HG02678 (cell line): ENCODE measurements around the gene CCDC40.
"Not testable (repeated sequence)": the region's sequence is repeated elsewhere in the genome, so short reads cannot be mapped to it uniquely, and the experiment has no call there.

ENCODE experiments used
- ATAC-seq: cut with Tn5 transposase; IDR thresholded peaks from one replicate; pipeline ENCODE4 v1.9.1; 2021; ENCODE audit warnings: mild to moderate bottlenecking, moderate library complexity; ENCODE audit not compliant: unreplicated experiment

CCDC40 gene

DNA sequence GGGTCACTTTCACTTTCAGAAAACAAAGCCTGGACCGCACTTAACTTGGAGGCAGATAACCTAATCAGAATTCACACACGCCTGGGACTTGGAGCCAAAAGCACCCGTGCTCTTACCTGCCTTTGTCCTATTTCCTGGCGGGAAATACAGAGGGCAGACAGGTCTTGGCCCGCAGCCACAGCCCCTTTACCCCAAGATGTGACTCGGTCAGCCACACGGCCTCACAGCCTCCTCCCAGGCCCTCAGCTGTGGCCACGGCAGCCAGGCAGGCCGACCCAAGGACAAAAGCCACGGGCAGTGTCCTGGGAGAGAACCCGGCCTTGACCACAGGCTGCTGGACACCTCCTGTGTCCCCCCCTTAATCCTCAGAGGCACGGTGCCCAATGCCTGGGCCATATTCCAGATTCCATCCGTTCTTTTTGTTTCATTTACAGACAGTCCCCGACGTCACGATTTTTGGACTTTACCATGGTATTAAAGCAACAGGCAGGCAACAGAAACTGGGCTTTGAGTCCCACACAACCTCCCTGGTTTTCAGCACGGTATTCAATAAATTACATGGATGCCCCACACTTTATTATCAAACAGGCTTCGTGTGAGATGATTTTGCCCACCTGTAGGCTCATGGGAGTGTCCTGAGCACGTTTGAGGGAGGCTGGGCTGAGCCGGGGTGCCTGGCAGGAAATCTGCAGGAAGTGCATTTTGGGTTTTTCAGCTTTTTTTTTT, 34.8 kb downstream of the CCDC40 start:
- no peak for ATAC-seq

DNA sequence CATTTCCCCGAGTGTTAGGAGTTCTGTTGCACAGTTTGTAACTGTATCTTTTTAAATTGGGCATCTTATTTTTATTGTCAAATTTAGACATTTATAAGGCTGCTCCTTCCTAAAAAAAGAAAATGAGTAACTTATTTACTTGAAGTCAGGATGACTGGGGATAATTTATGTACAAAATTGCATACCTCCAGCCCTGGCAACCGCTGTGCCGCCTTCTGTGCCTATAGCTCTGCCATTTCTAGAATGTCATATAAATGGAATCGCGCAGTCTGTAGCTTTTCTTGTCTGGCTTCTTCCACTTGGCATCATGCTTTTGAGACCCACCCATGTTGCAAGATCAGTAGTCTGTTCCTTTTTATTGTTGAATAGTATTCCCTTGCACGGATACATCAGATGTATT, 36.0 kb downstream of the CCDC40 start:
- ATAC-seq: no peak

DNA sequence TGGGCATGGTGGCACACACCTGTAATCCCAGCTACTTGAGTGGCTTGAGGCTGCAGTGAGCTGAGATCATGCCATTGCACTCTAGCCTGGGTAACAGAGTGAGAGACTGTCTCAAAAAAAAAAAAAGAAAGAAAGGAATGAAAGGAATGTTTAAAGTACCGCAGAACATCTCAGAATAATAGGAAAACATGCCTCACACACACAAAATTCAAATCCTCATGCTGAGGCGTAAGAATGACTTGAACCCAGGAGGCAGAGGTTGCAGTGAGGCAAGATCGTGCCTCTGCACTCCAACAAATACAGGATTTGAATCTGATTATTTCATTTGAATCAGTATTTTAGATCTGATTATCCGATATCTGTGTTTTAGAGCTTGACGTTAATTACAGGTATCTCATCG, 43.6 kb downstream of the CCDC40 start:
- ATAC-seq: no peak

DNA sequence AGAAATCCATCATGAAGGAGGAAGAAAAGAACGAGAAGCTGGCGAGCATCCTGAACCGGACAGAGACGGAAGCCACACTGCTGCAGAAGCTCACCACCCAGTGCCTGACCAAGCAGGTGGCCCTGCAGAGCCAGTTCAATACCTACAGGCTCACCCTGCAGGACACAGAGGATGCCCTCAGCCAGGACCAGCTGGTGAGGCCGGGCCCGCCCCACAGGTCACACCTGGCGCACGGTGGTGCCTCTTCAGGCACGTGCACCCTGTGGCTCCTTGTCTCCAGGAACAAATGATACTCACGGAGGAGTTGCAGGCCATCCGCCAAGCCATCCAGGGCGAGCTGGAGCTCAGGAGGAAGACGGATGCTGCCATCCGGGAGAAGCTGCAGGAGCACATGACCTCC, 45.2 kb downstream of the CCDC40 start:
- ATAC-seq: no peak

DNA sequence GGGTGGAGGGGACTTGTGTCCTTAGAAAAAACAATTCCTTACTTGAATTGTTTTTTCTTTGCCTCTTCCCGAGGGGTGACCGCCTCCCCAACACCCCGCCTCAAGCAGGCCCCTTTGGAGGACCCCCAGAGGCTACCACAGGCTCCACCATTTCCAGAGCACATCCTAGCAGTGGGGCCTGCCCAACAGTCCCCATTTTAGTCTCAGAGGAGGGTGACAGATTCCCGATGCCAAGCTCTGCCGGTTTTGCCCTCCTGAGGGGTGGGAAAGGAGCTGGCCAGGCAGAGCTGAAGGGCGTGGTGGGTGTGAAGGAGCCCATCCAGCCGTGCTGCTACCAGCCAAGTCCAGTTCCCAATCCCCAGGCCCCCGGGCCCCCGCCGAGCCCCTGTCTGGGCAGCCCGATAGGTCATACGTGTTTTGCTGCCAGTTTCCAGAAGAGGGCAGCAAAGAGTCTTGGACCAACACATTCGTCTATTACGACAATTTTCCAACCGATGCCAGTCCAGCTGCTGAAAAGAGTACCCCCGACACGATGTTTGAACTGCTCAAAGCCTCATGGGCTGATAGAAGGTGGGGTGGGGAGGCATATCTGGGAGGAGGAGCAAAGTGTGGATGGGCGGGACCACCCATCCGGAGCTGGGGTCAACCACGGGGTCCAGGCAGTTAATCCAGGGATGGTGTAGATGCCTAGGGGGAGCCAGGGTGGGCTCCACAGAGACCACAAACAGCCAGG, 46.1 kb downstream of the CCDC40 start:
- no peak for ATAC-seq

DNA sequence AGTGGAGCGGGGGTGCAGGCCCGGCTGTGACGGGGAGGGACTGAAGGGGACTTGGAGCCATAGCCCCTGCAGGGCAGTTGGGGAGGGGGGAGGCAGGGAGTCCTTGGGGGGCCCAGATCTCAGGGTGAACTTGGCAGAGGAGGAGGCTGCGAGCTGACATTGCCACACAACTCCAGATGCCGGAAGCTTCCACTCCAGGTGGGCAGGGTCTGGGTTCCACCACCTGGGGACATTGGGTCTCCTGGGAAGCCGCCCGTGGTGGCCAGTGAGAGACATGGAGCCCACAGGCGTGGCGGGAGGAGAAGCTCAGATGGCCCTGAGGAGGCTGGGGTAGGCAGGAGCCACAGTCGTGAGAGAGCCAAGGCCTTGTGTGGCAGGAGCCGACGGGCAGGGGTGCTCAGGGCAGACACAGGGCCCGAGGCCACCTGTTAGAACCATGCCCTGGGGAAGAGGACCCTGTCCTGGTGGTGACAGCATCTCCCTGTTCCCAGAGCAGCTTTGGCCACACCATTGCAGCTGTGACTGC, 46.8 kb downstream of the CCDC40 start:
- ATAC-seq: no peak

DNA sequence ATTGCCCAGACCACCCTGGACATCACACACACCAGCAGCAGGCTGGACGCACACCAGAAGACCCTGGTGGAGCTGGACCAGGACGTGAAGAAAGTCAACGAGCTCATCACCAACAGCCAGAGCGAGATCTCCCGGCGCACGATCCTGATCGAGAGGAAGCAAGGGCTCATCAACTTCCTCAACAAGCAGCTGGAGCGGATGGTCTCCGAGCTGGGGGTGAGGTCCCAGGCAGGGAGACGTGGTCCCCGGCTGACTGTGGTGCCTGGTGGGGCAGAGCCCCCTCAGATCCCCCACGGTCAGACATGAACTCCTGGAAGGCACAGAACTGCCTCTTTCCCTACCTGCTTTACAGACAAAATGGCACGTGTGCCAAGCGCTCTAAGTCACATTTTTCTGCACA, 48.3 kb downstream of the CCDC40 start:
- ATAC-seq: no peak

DNA sequence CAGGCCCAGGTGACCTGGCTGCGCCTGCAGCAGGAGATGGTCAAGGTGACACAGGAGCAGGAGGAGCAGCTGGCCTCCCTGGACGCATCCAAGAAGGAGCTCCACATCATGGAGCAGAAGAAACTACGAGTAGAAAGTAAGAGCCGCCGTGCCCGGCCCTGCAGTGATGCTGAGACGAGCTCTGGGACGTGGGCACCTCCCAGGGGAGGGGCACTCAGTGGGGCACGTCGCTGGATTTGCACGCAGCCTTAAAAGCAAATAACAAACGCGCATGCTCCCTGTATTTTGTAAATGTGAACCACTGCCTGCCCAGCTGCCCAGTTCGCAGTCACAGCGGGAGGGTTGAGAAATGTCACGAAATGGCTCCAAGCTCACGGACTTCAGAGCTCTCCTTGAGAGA, 49.6 kb downstream of the CCDC40 start:
- no peak for ATAC-seq

DNA sequence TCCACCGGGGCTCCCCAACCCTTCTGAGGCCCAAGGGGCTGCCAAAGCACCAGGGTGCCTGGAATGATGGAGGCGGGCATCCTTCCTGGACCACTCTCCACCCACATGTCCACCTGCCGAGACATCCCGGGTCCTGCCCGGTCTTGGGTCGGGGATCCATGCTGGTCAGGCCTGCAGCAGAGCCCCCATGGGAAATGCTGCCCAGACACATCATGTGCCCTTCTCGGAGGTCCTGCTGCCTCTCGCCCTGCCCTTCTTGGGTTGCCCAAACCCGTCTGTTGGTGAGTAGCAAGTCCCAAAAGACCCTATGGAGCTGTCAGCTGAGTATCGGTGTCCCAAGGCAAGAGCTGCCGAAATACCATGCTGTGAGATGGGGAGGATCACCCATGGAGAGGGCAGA, 50.2 kb downstream of the CCDC40 start:
- no peak for ATAC-seq

DNA sequence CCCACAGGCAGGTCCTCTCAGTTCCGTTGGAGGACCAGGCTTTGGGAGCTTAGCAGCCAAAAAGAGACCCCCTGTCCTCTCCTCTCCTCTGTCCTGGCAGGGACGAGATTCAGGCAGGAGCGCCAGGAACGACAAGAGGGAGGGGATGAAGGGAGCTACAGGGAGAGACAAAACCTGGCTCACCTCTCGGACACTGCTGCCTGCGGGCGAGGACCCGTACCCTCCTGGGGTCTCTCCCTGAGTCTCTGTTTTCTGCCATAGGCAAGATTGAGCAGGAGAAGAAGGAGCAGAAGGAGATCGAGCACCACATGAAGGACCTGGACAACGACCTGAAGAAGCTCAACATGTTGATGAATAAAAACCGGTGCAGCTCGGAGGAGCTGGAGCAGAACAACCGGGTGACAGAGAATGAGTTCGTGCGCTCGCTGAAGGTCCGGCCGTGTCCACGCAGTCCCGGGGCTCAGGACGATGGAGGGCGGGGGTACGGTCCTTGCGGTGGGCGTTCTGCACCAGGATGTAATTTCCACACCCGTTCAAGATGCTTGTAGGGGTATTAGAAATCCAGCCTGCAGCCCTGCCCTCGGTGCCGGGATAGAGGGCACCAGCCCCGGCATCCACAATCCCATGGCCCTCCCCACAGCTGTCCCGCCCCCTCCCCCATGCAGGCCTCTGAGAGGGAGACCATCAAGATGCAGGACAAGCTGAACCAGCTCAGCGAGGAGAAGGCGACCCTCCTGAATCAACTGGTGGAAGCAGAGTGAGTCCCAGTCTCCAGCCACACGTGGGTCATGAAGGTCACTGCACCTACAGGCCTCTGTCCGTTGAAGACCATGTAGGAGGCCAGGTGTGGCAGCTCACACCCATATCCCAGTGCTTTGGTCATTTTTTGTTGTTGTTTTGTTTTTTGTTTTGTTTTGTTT, 51.2 kb downstream of the CCDC40 start:
- ATAC-seq: no peak

DNA sequence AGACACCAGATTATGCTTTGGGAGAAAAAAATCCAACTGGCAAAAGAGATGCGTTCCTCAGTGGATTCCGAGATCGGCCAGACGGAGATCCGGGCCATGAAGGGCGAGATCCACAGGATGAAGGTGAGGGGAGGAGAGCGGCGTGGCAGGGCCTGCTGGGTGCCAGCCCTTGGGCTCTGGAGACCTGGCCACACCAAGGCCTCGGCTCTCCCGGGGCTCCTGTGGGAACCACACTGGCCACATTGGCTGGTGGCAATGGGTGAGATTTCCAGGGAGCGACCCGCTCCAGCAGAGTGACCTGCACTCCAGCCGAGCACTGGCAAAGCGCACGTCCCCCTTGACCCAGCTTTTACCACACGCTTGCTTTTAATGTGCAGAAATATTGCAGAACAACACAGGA, 53.3 kb downstream of the CCDC40 start:
- ATAC-seq: no peak

DNA sequence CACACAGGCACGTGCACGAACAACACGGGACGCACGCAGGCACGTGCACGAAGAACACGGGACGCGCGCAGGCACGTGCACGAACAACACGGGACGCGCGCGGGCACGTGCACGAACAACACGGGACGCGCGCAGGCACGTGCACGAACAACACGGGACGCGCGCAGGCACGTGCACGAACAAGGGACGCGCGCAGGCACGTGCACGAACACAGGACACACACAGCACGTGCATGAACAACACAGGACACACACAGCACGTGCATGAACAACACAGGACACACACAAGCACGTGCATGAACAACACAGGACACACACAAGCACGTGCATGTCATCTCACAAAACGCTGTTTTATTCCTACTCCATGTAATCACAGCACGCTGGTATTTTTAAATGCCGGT, 53.7 kb downstream of the CCDC40 start:
- not testable (repeated sequence) for ATAC-seq

DNA sequence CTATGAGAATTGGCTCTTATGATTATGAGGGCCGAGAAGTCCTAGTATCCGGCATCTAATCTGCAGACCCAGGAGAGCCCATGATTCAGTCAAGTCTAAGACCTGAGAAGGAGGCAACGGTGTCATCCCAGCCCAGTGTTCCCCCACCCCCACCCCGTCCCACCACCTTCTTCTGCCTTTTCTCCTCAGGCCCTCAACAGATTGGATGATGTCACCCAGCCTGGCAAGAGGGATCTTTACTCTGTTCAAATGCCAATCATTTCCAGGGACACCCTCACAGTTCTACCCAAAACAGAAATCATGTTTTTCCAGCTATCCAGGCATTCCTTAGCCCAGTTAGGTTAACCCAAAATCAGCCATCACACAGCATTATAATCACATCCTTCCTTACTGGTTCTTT, 54.9 kb downstream of the CCDC40 start:
- ATAC-seq: no peak

DNA sequence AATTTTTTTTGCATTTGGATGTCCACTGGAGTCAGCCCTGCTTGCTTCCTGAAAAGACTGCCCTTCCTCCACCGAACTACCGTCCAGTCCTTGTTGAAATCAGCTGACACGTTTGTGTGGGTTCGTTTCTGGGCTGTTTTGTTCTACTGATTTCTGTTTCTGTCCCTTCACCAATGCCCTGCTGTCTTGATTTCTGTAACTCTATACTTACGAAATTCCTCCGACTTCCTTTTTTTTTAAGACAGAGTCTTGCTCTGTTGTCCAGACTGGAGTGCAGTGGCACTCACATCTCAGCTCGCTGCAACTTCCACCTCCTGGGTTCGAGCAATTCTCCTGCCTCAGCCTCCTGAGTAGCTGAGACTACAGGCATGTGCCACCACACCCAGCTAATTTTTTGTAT, 56.5 kb downstream of the CCDC40 start:
- ATAC-seq: no peak

DNA sequence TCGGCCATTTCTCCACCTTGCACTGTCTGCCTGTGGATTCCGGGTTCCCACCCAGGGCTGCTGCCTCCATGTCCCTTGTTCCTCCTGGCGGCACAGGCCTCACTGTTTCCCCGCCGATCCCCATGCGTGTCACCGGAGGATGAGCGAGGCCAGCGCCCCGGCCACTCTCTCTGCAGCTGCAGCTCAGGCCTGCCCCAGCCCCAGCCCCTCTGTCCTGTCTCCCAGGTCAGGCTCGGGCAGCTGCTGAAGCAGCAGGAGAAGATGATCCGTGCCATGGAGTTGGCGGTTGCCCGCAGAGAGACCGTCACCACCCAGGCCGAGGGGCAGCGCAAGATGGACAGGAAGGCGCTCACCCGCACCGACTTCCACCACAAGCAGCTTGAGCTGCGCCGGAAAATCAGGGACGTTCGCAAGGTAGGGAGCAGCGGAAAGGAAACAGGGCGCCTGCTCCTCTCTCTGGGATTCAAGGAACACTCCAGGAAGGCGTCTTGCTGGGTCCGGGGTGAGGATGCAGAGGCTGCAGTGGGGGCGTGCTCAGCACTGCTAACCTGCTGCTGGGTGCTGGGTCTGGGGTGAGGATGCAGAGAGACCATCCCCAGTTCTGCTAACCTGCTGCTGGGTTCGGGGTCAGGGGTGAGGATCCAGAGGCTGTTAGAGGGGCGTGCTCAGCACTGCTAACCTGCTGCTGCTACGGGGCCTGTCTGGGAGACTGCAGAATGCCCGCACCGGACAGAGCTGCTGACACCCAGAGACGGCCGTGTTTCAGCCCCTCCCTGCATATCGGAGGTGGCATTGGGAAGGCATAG, 58.8 kb downstream of the CCDC40 start:
- no peak for ATAC-seq

DNA sequence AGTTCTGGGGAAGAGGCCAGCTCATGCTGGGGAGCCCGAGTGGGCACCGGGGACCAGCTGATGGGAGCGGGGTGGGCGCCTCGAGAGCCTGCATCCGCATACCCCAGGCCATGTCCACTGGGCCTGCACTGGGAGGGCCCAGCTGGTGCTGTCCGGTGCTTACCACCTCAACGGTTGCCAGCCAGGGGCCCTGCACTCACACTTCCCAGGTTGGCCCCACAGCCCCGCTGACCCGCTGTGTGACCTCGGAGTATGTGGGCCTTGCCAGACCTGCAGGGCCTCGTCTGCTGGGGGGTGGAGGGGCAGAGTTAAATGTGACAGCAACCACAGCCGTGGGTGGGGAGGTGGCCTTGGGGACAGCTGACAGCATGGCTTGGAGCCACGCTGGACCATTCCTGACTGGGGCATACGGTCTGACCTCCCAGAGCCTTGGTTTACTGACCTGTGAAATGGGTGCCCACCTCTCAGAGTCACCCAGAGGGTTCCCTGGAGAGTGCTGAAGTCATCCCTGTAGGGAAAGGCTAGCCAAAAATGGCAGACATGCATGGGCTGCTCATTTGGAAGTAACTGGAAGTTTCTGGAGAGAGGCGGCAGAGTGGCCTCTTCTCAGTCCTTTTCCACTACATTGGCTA, 59.5 kb downstream of the CCDC40 start:
- no peak for ATAC-seq

DNA sequence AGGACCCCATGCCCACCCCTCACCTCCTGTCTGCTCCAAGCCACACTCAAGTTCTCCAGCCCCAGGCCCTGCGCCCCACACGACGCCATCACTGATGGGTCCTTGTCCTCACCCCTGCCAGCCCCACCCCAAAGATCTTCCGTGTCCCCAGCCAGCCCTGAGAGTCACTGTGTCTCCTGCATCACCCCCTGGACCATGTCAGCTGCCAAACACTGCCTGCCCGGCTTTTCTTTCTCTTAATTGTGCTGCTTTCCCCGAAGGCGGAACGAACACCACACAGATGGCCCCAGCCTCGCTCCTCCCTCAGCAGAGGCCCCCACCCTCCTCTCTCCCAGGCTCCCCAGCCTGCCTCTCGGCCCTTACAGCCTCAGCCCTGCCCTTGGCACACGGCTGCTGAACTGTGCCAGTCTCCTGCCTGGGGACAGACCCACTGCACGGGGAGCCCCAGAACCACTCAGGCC, 60.1 kb downstream of the CCDC40 start:
- no peak for ATAC-seq

DNA sequence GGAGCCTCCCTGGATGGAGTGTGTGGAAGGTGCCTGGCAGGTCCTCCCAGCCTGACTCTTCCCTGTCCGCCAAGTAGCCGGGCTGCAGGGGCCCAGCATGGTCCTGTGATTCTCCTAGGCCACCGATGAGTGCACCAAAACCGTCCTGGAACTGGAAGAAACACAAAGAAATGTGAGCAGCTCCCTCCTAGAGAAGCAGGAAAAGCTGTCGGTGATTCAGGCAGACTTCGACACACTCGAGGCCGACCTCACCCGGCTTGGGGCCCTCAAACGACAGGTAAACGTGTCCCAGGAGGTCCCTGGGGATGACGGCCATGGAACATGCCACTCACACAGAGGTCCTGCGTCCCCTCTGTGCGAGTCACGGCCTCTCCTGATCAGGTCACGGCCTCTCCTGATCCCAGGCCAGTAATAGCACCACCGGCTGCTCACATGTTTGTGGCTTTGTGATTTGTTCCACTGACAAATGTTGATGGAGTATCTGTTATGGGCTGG, 60.7 kb downstream of the CCDC40 start:
- no peak for ATAC-seq

DNA sequence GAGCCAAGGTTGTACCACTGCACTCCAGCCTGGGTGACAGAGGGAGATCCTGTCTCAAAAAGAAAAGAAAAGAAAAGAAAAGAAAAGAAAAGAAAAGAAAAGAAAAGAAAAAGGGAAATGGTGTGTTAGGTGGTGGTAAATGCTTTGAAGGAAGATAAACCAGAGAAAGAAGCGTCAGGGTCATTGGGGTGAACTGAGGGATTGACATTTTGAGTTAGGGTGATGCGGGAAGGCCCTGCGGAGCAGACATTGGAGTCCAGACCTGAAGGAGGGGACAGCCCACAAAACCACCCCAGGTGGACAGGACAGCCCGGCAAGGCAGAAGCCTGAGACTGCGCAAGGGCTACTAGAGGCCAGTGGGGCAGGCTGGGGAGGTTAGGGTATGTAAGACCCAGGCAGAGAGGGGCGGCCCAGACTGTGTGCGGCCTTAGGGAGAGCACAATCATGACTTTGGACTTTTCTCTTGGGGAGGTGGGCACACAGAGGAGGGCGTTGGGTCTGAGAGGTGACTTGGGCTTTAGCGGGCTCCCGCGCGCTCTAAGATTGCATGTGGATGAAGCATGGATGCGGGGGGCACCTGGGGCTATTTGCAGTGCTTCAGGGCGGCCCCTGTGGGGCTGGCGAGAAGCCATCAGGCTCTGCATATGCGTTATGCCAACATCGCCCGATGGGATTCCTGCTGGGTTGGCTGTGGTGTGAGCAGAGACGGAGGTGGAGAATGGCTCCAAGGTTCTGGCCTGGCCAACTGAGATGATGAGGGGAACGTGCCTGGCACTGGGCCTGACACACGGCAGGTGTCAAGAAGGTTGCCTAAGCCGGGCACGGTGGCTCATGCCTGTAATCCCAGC, 61.6 kb downstream of the CCDC40 start:
- no peak for ATAC-seq
